Neuronal stem cell (in vitro differentiated cells): ENCODE results near the gene RNASE11.
"Not testable (repeated sequence)": the region's sequence is repeated elsewhere in the genome, so short reads cannot be mapped to it uniquely, and the experiment has no call there.

Source experiments
- DNase-seq: peaks from one replicate; pipeline ENCODE4 v3.0.0-alpha.2; 2013; ENCODE audit warnings: low spot score
- H2AFZ ChIP-seq: one replicate; pipeline ENCODE4 v1.6.1; 2013; ENCODE audit warnings: mild to moderate bottlenecking, low read length, inconsistent platforms
- H2AK5ac ChIP-seq: 2 replicates; pipeline ENCODE4 v1.6.1; 2013; ENCODE audit warnings: low read depth, mild to moderate bottlenecking, inconsistent platforms, low read length, moderate library complexity, mixed read lengths
- H2BK120ac ChIP-seq: 2 replicates; pipeline ENCODE4 v1.6.1; 2013; ENCODE audit warnings: low read depth, mild to moderate bottlenecking, inconsistent platforms, low read length, moderate library complexity, mixed read lengths
- H2BK12ac ChIP-seq: one replicate; pipeline ENCODE4 v1.6.1; 2013; ENCODE audit warnings: low read length, inconsistent platforms
- H2BK15ac ChIP-seq: 2 replicates; pipeline ENCODE4 v1.6.1; 2013; ENCODE audit warnings: mild to moderate bottlenecking, low read length, inconsistent platforms, mixed read lengths
- H2BK5ac ChIP-seq: one replicate; pipeline ENCODE4 v1.6.1; 2013; ENCODE audit warnings: inconsistent platforms, mild to moderate bottlenecking, low read length, moderate library complexity
- H3K14ac ChIP-seq: one replicate; pipeline ENCODE4 v1.6.1; 2013; ENCODE audit warnings: low read length, inconsistent platforms
- H3K18ac ChIP-seq: 2 replicates; pipeline ENCODE4 v1.6.1; 2013; ENCODE audit warnings: low read length, inconsistent platforms
- H3K23ac ChIP-seq: 2 replicates; pipeline ENCODE4 v1.6.1; 2013; ENCODE audit warnings: low read depth, mild to moderate bottlenecking, mixed read lengths, low read length, inconsistent platforms; ENCODE audit not compliant: poor library complexity
- H3K27ac ChIP-seq: replicated peaks from 3 replicates; pipeline ENCODE4 v1.5.1; 2013; ENCODE audit warnings: low read length, inconsistent platforms
- H3K27me3 ChIP-seq, 3 experiments: 2 replicates each; pipeline ENCODE4 v1.6.1; 2013; ENCODE audit warnings: low read length in 3 of 3, mild to moderate bottlenecking in 2 of 3, inconsistent platforms in 1 of 3, low read depth in 1 of 3, mixed read lengths in 1 of 3, moderate library complexity in 1 of 3; ENCODE audit not compliant: control insufficient read depth in 3 of 3, insufficient read depth in 3 of 3
- H3K36me3 ChIP-seq, 2 donors: replicated peaks in 1 of 2; 2 replicates each; pipeline ENCODE4 v1.6.1; 2013; ENCODE audit warnings: low read length in 2 of 2; ENCODE audit not compliant: control insufficient read depth in 2 of 2, insufficient read depth in 2 of 2
- H3K4ac ChIP-seq: 2 replicates; pipeline ENCODE4 v1.6.1; 2013; ENCODE audit warnings: inconsistent platforms, mild to moderate bottlenecking, low read length, moderate library complexity
- H3K4me1 ChIP-seq, 2 donors: 1 replicate in 1 of 2; 2 replicates in 1 of 2; pipeline ENCODE4 v1.6.1; 2013; ENCODE audit warnings: low read length in 2 of 2, low read depth in 1 of 2; ENCODE audit not compliant: control insufficient read depth in 2 of 2, insufficient read depth in 1 of 2
- H3K4me2 ChIP-seq: one replicate; pipeline ENCODE4 v1.6.1; 2013; ENCODE audit warnings: mild to moderate bottlenecking, low read length, inconsistent platforms; ENCODE audit not compliant: insufficient read depth, poor library complexity, severe bottlenecking
- H3K4me3 ChIP-seq, 2 donors: 2 replicates each; pipeline ENCODE4 v1.5.1; 2013; ENCODE audit warnings: low read length in 2 of 2, mild to moderate bottlenecking in 2 of 2, inconsistent platforms in 1 of 2, moderate library complexity in 1 of 2
- H3K79me1 ChIP-seq: one replicate; pipeline ENCODE4 v1.6.1; 2013; ENCODE audit warnings: low read depth, mild to moderate bottlenecking, inconsistent platforms, low read length, moderate library complexity
- H3K9ac ChIP-seq: one replicate; pipeline ENCODE4 v1.6.1; 2013; ENCODE audit warnings: mild to moderate bottlenecking, low read depth, low read length, inconsistent platforms; ENCODE audit not compliant: poor library complexity
- H3K9me3 ChIP-seq, 2 donors: replicated peaks in 1 of 2; 2 replicates each; pipeline versions ENCODE3 to v1.6.1; 2013; ENCODE audit warnings: low read length in 2 of 2, mild to moderate bottlenecking in 2 of 2, inconsistent platforms in 1 of 2, low read depth in 1 of 2, mixed read lengths in 1 of 2, moderate library complexity in 1 of 2; ENCODE audit not compliant: control insufficient read depth in 2 of 2, insufficient read depth in 1 of 2
- H4K8ac ChIP-seq: one replicate; pipeline ENCODE4 v1.6.1; 2013; ENCODE audit warnings: low read depth, mild to moderate bottlenecking, inconsistent platforms, low read length, moderate library complexity
- H4K91ac ChIP-seq: one replicate; pipeline ENCODE4 v1.6.1; 2013; ENCODE audit warnings: low read length, low read depth, mild to moderate bottlenecking, inconsistent platforms; ENCODE audit not compliant: poor library complexity
- WGBS, 2 donors: extraction: QIAGEN DNeasy Blood & Tissue Kit; methylation state at CpG; one replicate each; pipeline ENCODE4 v1.1.7; 2013; ENCODE audit warnings: missing lambda C conversion rate in 2 of 2, mixed read lengths in 1 of 2; ENCODE audit not compliant: insufficient read length in 2 of 2, insufficient replicate concordance in 1 of 2; ENCODE audit errors: extremely low coverage in 2 of 2; 5-methylcytosine and 5-hydroxymethylcytosine counted together

Gene RNASE11

GRCh38 chr14:20622816-20623291, 35.1 kb upstream of the RNASE11 start:
- Histone ChIP-seq H4K91ac (no peak overlapping the region), H3K4me1 (peaks cover 8 to 11% of the 10 kb centered on the region in 2 donors), H2BK5ac (no peak overlapping the region), H2AFZ (peak overlapping the region; percentile 65), H3K18ac (peak overlapping the region; percentile 49), H3K27me3 (peaks cover 7 to 68% (median 27%) of the 10 kb centered on the region in 3 experiments), H3K4ac (no peak overlapping the region), H2BK120ac (no peak overlapping the region), H3K36me3 (no peaks in the 10 kb centered on the region), H3K9me3 (peaks cover 0 to 4% of the 10 kb centered on the region in 2 donors), H3K4me2 (no peak overlapping the region), H3K79me1 (no peaks in the 10 kb centered on the region), H4K8ac (no peak overlapping the region), H3K23ac (no peak overlapping the region), H3K9ac (no peak overlapping the region), H3K14ac (no peak overlapping the region), H2BK12ac (no peak overlapping the region), H3K27ac (no peak overlapping the region), H2AK5ac (no peak overlapping the region), H3K4me3 (peak overlapping the region in 1 of 2 donors; percentile 27), H2BK15ac (no peak overlapping the region)
- no CpG with 5 or more reads among the region's 29 CpGs for WGBS, 2 donors
- no peak for DNase-seq

GRCh38 chr14:20620798-20621478, 33.1 kb upstream of the RNASE11 start:
- H3K79me1 ChIP-seq: no peaks in the 10 kb centered on the region
- H2BK120ac ChIP-seq: no peak overlapping the region
- H3K4me1 ChIP-seq: peaks cover 6 to 8% of the 10 kb centered on the region in 2 donors
- no peak overlapping the region for H4K91ac ChIP-seq
- WGBS, 2 donors: no CpG with 5 or more reads among the region's 2 CpGs
- H3K4me3 ChIP-seq: no peak overlapping the region
- H3K14ac ChIP-seq: no peak overlapping the region
- peaks cover 2 to 49% (median 10%) of the 10 kb centered on the region in 3 experiments for H3K27me3 ChIP-seq
- no peak overlapping the region for H3K18ac ChIP-seq
- H2BK15ac ChIP-seq: no peak overlapping the region
- H3K36me3 ChIP-seq: no peaks in the 10 kb centered on the region
- H2AK5ac ChIP-seq: no peak overlapping the region
- no peak overlapping the region for H3K4me2 ChIP-seq
- H3K23ac ChIP-seq: no peak overlapping the region
- H3K9ac ChIP-seq: no peak overlapping the region
- no peak overlapping the region for H2AFZ ChIP-seq
- H3K4ac ChIP-seq: no peak overlapping the region
- DNase-seq: no peak
- H2BK12ac ChIP-seq: no peak overlapping the region
- peaks cover 0 to 4% of the 10 kb centered on the region in 2 donors for H3K9me3 ChIP-seq
- no peak overlapping the region for H3K27ac ChIP-seq
- no peak overlapping the region for H4K8ac ChIP-seq
- H2BK5ac ChIP-seq: no peak overlapping the region

GRCh38 chr14:20619688-20620087, 31.9 kb upstream of the RNASE11 start:
- H3K4me1 ChIP-seq, H2BK12ac ChIP-seq, H4K8ac ChIP-seq, H4K91ac ChIP-seq, H3K4me2 ChIP-seq, H3K36me3 ChIP-seq, H3K14ac ChIP-seq, H3K4ac ChIP-seq, H3K9ac ChIP-seq, H2BK15ac ChIP-seq, DNase-seq, H2BK5ac ChIP-seq, H3K4me3 ChIP-seq, H2AFZ ChIP-seq, H3K23ac ChIP-seq, H3K79me1 ChIP-seq, H3K9me3 ChIP-seq, H2AK5ac ChIP-seq, H3K18ac ChIP-seq, H3K27ac ChIP-seq, H2BK120ac ChIP-seq: not testable (repeated sequence)
- peaks cover 0 to 40% (median 6%) of the 10 kb centered on the region in 3 experiments for H3K27me3 ChIP-seq
- WGBS, 2 donors: no CpG with 5 or more reads among the region's 6 CpGs

GRCh38 chr14:20618271-20618749, 30.5 kb upstream of the RNASE11 start:
- no peak overlapping the region for H2BK120ac ChIP-seq
- no peak for DNase-seq
- no peak overlapping the region for H3K27ac ChIP-seq
- no peak overlapping the region for H3K4ac ChIP-seq
- H3K9ac ChIP-seq: no peak overlapping the region
- H3K18ac ChIP-seq: no peak overlapping the region
- no peak overlapping the region for H2AK5ac ChIP-seq
- WGBS, 2 donors: no CpG with 5 or more reads among the region's 4 CpGs
- no peak overlapping the region for H3K4me2 ChIP-seq
- H3K23ac ChIP-seq: no peak overlapping the region
- peaks cover 0 to 26% (median 3%) of the 10 kb centered on the region in 3 experiments for H3K27me3 ChIP-seq
- no peak overlapping the region for H4K8ac ChIP-seq
- H3K4me3 ChIP-seq: no peak overlapping the region
- H3K4me1 ChIP-seq: peaks cover 5 to 6% of the 10 kb centered on the region in 2 donors
- H2AFZ ChIP-seq: no peak overlapping the region
- H2BK15ac ChIP-seq: no peak overlapping the region
- peaks cover 0 to 4% of the 10 kb centered on the region in 2 donors for H3K9me3 ChIP-seq
- no peak overlapping the region for H4K91ac ChIP-seq
- H2BK5ac ChIP-seq: no peak overlapping the region
- H2BK12ac ChIP-seq: no peak overlapping the region
- H3K79me1 ChIP-seq: no peaks in the 10 kb centered on the region
- H3K14ac ChIP-seq: no peak overlapping the region
- no peaks in the 10 kb centered on the region for H3K36me3 ChIP-seq
